Lower leg skin (tissue), 3 donors: ENCODE measurements around the gene ARHGAP40.

Experiments used
- POLR2A ChIP-seq, 2 donors: fragments of 450-650 bp; IDR thresholded peaks; one replicate each; pipeline ENCODE4 v1.6.1; 2016 to 2017; ENCODE audit warnings: antibody characterized with exemption in 2 of 2, mild to moderate bottlenecking in 1 of 2, moderate library complexity in 1 of 2
- TF ChIP-seq, protein P1 (sequence below), 3 donors: fragments of 450-650 bp; IDR thresholded peaks; one replicate each; pipeline ENCODE4 v1.5.1; 2016; ENCODE audit warnings: antibody characterized with exemption in 3 of 3, mild to moderate bottlenecking in 3 of 3, moderate library complexity in 2 of 3

DNA sequence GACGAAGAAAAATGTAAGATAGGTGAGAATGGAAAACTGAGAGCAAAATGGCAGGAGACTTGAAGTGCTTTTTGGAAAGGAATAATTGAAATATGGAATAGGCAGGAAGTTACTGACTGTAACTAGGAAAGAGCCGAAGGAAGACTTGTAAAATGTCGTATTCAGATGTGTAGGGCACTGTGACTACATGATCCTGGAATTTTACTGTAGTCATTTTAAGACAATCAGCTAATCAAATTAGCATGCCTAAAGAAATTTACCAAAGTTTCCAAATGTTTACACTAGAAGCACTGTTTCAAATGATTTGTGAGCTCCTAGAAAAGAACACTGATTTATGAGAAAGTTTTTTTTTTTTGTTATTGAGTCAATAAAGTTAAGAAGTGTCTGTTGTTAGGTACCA, 41.8 kb upstream of the ARHGAP40 start:
- TF ChIP-seq, protein P1, sequence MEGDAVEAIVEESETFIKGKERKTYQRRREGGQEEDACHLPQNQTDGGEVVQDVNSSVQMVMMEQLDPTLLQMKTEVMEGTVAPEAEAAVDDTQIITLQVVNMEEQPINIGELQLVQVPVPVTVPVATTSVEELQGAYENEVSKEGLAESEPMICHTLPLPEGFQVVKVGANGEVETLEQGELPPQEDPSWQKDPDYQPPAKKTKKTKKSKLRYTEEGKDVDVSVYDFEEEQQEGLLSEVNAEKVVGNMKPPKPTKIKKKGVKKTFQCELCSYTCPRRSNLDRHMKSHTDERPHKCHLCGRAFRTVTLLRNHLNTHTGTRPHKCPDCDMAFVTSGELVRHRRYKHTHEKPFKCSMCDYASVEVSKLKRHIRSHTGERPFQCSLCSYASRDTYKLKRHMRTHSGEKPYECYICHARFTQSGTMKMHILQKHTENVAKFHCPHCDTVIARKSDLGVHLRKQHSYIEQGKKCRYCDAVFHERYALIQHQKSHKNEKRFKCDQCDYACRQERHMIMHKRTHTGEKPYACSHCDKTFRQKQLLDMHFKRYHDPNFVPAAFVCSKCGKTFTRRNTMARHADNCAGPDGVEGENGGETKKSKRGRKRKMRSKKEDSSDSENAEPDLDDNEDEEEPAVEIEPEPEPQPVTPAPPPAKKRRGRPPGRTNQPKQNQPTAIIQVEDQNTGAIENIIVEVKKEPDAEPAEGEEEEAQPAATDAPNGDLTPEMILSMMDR (IDR thresholded peaks at IDR 0.05): no peak
- no peak for TF ChIP-seq POLR2A (IDR thresholded peaks at IDR 0.05)
